Measurements from ENCODE around the gene SPATS2L.
A peak's percentile ranks its signal among the peaks of the same experiment; 100 is the strongest.

SPATS2L gene

DNA sequence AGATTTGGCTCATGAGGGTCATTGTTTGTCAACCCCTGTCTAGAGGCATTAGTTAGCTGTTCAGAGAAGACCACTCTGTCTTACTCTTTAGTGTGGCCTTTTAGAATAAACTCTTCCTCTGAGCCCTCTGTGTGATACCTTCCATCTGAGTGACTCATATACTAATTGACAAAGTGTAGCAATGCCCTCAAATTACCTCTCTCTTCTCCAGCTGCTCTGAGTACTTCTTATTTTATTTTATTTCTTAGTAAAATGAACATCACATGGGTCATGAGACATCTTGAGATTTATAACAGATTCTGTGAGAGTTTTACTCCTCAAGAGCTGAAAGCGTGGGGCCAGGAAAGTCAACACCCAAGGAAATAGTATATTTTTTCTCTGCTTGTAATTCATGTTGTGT is 136.0 kb downstream of the SPATS2L start:
- no peak for DNase-seq (ENCODE audit: low read depth, low spot score)

DNA sequence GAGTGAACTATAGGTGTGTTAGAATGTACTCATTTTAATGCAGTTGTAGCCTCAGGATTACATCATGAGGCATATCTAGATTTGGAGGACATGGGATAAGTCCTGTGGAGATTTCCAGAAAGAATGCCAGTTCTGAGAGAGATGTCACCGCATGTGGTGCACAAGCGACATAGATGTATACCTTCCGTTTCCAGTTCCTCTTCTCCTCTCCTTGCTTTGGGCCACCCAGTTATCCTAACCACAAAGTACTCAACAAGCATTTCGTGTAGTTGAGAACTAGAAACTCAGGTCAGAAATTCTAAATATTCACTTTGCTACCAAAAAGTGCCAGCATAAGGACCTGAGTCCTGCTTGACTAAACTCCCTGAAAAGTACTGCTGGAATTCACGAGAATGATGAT is 136.9 kb downstream of the SPATS2L start:
- no peak for DNase-seq (ENCODE audit: low read depth, low spot score)

GRCh38 chr2:200443916-200444315 is 137.4 kb downstream of the SPATS2L start:
- no peak for DNase-seq (ENCODE audit: low read depth, low spot score)

- no peak for DNase-seq (ENCODE audit: low read depth, low spot score)
Measured at GRCh38 chr2:200444530-200444929, 138.0 kb downstream of the SPATS2L start.

GRCh38 chr2:200445284-200445683 is 138.8 kb downstream of the SPATS2L start:
- no peak for DNase-seq (ENCODE audit: low read depth, low spot score)

GRCh38 chr2:200446612-200447011 is 140.1 kb downstream of the SPATS2L start:
- DNase-seq (ENCODE audit: low read depth, low spot score): no peak

GRCh38 chr2:200447139-200447855 is 140.8 kb downstream of the SPATS2L start:
- no peak for DNase-seq (ENCODE audit: low read depth, low spot score)

DNA sequence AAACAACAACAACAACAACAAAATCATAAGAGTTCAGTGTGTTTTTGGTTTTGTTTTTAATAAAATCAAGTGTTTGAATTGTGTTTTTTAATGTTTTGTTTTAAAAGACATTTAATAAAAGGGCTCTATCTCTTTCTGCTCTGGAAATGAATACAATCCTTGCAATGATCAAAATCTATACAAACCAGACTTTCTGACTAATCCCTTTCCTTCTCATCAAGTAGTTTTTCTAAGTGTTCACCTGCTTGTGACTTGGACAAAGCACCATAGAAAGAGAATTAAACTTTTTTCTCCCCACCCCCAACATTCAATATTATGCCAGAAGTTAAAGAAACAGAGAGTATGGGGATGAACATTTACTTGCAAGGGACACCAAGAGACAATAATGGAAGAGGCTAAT is 142.0 kb downstream of the SPATS2L start:
- DNase-seq (ENCODE audit: low read depth, low spot score): no peak

GRCh38 chr2:200449149-200449548 is 142.7 kb downstream of the SPATS2L start:
- DNase-seq (ENCODE audit: low read depth, low spot score): no peak

GRCh38 chr2:200450288-200450687 is 143.8 kb downstream of the SPATS2L start:
- no peak for DNase-seq (ENCODE audit: low read depth, low spot score)

- no peak for DNase-seq (ENCODE audit: low read depth, low spot score)
Measured at GRCh38 chr2:200451511-200451910, 145.0 kb downstream of the SPATS2L start.

DNA sequence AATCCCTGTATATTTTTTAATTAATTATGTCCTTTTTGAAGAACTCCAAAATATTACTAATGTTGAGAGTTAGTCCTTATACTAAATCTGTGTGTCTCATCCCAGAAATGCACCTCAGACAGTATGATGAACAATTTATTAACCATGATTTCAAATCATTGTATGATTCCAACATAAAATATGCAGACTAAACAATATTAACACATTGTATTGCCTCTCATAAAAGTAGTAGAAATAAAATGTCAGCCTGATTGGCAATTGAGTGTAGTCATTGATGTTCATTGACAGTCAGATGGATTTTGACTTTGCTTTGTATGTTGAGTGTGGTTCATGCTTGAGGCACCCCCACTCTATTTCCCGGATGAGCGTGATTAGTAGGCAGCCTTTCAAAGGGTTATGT is 145.9 kb downstream of the SPATS2L start:
- DNase-seq (ENCODE audit: low read depth, low spot score): no peak

DNA sequence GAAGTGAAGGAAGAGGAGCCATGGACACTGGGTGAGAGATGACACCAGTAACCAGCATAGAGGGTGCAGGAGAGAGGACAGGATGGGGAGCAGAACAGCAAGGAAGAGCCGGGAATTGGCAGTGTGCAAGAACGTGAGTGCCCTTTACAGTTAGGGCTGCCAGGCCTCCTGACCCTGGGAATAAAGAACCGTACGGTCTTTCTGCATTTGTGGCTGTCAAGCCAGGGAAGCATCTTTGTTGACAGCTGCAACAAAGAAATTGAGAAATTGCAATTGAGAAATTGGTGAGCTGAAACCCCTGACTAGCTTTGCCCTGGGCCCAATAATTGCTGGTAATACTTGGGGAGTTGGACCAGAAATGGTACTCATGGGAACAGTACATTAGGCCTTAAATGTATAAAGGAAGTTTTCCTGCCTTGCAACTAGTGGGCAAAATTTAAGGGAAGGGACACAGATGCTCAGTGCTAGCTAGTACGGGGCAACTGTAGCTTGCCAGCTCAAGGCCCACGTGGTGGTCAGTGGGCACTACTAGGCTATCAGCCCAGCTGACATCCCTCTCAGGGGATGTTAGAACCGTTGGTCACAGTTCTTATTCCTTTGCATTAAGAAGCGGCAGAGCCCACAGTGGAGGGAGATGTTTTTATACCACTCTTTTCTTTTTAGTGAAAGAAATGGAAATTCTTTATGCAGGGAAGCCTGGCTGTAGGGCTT is 146.8 kb downstream of the SPATS2L start:
- no peak for DNase-seq (ENCODE audit: low read depth, low spot score)

DNA sequence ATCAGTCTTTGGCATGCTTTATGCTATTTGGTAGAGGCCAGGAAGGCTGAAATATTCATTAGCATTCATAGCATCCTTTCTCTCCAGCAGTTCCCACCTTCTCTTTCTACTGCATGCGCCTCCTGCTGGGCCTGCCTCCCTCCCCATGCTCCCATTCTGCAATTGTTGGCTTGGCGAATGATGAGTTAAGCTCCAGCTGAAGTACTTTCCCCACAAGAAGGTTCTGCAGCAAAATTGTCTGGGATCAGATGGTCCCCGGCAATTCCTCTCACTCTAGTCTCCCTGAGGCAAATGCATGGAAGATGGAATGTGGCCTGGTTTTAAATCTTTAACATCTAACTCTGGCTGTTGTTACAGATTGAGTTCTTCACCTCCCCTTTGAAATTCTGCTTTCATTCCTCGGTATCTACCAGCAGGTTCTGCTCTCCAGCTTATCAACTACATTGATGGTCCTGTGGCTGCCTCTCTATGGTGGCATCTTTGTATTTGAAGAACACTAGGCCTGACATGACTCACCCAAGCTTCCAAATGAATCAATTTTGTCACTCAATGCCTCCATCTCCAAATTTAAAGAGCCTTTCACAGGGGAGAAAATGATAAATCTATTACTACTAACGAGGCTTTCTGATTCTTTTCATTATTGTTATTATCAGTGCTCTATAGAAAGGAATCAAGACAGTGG is 147.5 kb downstream of the SPATS2L start:
- peak; percentile 57 for DNase-seq (ENCODE audit: low read depth, low spot score)

DNA sequence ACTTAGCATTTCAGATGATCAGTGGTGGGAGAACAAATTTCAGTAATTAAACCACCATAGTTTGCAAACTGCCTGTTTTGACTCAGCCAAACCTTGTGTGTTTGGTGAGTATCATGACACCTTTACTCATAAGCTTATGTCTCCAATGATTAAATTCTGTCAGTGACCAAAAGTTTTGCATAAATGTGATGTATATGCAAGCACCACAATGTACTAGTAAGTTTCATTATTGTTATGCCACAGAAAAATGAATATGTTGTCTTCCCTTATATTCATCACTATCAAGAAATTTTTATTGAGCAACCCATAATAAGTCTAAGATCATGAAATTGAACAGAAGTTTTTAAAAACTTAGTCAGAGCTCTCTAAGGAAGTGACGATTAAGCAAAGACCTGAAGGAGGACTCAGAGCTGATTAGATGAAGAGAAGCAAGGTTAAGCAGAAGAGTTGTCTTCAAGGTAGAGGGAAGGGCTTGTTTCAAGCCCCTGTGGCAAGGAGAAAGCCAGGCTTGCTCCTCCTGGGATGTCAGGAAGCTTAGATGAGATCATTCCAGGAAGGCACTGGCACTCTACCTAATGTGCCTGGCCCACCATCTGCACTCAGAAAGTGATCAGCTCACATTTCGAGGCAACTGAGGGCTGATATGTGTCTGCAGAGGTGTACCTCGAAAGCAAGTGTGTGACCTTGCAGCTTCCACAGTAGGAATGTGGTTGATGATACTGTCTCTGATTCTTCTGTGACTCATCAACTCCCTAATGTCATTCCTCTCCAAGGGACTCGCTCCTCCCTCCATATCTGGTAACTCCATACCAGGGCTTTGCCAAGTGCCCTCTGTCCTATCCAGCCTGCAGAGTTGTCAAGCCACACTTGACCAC is 148.7 kb downstream of the SPATS2L start:
- DNase-seq (ENCODE audit: low read depth, low spot score): no peak

DNA sequence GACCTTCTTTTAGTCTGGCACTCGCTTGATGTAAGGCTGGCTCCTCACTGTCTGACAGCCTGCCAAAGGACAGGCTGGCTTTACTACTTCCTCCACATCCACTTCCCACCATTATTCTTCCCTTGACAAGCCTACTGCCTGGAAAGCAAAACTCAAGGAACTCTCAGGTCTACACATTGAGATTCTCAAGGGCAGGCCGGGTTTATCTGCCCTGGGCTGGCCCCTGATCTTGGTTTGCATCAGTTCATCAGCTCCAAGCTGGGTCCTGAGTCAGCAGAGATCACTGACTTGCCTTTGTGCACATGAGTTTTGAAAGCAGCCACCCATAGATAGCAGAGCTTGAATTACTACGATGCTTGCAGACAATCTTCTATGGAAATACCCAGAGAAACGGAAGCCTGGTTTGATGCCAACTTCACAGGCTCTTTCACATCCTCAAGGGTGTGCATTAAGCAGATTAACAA is 149.5 kb downstream of the SPATS2L start:
- no peak for DNase-seq (ENCODE audit: low read depth, low spot score)

DNA sequence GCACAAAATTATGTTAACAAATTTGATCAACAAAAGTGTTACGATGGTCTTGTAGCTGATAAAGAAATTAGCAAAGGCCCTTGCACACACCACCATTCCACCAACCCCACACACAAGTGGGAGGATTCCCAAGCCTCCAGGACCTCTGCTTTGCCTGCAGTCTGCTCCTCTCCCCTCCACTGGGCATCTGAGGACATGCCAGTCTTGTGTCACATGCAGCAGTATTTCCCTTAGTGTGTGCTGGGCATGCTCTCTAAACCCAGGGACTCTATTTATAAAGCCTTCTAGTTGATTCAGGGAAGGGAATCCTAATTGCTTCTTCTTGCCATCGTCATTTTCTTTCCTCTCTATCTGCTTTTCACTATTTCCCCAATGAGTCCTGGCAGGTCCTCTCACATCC is 150.1 kb downstream of the SPATS2L start:
- no peak for DNase-seq (ENCODE audit: low read depth, low spot score)

- DNase-seq (ENCODE audit: low read depth, low spot score): no peak
Measured at GRCh38 chr2:200459101-200459500, 152.6 kb downstream of the SPATS2L start.

DNA sequence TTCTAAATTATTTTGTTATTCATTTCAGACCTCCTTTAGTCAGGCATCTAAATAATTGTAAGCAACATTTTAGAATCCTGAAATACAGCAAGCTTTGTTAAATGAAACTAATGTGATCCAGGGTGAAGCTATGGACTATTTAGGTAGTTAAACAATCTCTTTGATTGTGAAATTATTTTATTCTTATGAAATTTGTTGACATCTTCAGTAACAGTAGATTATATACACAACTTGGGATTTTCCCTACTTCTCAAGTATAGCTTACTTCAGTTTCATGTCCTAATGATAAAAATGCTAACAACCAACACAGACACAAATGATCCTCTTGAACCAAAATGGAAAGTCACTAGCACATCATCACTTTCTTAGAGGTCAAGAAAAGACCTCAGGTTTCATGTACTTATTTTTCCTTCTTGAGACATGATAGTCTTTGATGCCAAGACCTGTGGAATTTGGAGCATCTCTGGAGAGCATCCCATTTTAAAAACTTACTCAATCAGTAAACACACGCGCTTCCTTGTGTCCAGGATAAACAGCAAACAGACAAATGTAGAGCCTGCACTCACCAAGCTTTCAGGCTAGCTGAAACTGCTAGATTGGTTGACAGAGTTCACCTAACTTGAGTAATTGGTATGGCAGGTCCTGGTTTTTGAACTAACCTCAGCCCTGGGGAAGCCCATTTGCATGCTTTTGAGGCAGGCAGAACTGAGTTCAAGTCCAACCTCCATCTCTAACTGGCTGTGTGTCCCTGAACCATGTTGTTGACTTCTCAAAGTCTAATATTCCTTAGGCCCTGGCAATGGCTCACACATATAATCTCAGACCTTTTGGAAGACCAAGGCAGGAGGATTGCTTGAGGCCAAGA is 155.6 kb downstream of the SPATS2L start:
- DNase-seq (ENCODE audit: low read depth, low spot score): no peak

DNA sequence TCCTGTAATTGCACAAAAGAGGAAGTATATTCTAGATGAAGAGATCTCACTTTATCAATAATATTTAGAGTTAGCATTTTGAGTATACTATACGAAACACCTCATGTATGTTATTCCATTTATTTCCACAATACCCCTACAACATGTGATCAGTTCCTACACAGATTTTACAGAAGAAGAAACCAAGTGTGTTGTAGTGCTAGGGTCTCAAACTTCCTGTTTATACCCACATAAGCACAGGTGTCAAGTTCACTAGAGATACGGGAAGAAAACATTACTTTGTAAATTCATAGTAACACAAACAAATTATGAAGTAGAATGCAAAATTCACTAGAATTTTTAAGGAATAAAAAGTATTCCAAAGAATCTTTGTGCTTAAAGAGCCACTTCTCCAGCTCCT is 157.0 kb downstream of the SPATS2L start:
- DNase-seq (ENCODE audit: low read depth, low spot score): no peak
